Measurements from ENCODE around the gene SLX9.
"Not testable (repeated sequence)": the region's sequence is repeated elsewhere in the genome, so short reads cannot be mapped to it uniquely, and the experiment has no call there.

The SLX9 gene

GRCh38 chr21:44960141-44961092, 20.6 kb downstream of the SLX9 start:
- no peak for DNase-seq

GRCh38 chr21:44962403-44962966, 22.7 kb downstream of the SLX9 start:
- peak; percentile 98 for DNase-seq

GRCh38 chr21:44964381-44964780, 24.6 kb downstream of the SLX9 start:
- DNase-seq: no peak

- DNase-seq: peak; percentile 66
Observed at GRCh38 chr21:44965251-44966022, 25.6 kb downstream of the SLX9 start.

GRCh38 chr21:44966135-44967081, 26.6 kb downstream of the SLX9 start:
- DNase-seq: no peak

- no peak for DNase-seq
Observed at GRCh38 chr21:44967082-44968047, 27.5 kb downstream of the SLX9 start.

GRCh38 chr21:44969066-44969670, 29.3 kb downstream of the SLX9 start:
- no peak for DNase-seq

GRCh38 chr21:44969931-44970755, 30.3 kb downstream of the SLX9 start:
- peak; percentile 79 for DNase-seq

GRCh38 chr21:44970766-44971671, 31.2 kb downstream of the SLX9 start:
- DNase-seq: no peak

GRCh38 chr21:44971672-44971995, 31.8 kb downstream of the SLX9 start:
- DNase-seq: no peak

- no peak for DNase-seq
Observed at GRCh38 chr21:44972301-44972814, 32.5 kb downstream of the SLX9 start.

- DNase-seq: no peak
Observed at GRCh38 chr21:44972821-44973220, 33.0 kb downstream of the SLX9 start.

GRCh38 chr21:44973598-44973997, 33.8 kb downstream of the SLX9 start:
- no peak for DNase-seq

- no peak for DNase-seq
Observed at GRCh38 chr21:44974676-44975075, 34.8 kb downstream of the SLX9 start.

GRCh38 chr21:44975720-44976555, 36.1 kb downstream of the SLX9 start:
- DNase-seq: no peak

- not testable (repeated sequence) for DNase-seq
Observed at GRCh38 chr21:44976556-44977393, 36.9 kb downstream of the SLX9 start.

All from fibroblast of skin of abdomen (primary cell).